A549 (cell line): ENCODE measurements around the gene SF3A1. TPM values are rescaled to one million over a fixed set of nuclear protein-coding genes. Genes with fewer than 3 reads are reported as not detected.

ENCODE experiments used
- ATAC-seq, 2 experiments: fragments of 200-7000 bp in 1 of 2; fragments of >200 bp in 1 of 2; cut with Nextera tagmentation in 1 of 2; cut with Tn5 transposase in 1 of 2; 3 replicates each; pipeline versions ENCODE4 v1.8.0 to v1.9.1; 2018 to 2020; ENCODE audit warnings: mild to moderate bottlenecking in 1 of 2, moderate library complexity in 1 of 2
- CTCF ChIA-PET: fragments of 300-600 bp; sonication (Branson Sonifier 250); formaldehyde crosslinking; extraction: SDS; loops from one replicate; lab custom pipeline; 2021; ENCODE audit warnings: antibody characterized with exemption, inconsistent platforms; lab: Yijun Ruan, JAX
- POLR2A ChIA-PET: fragments of 350-600 bp; formaldehyde crosslinking; extraction: SDS; loops from one replicate; lab custom pipeline; 2021; ENCODE audit warnings: antibody characterized with exemption, inconsistent platforms; lab: Yijun Ruan, JAX
- DNase-seq, 2 experiments: peaks; one replicate each; pipeline versions ENCODE4 v3.0.0 to v3.0.0-alpha.2; 2011 to 2016; ENCODE audit warnings: low read depth in 1 of 2, low spot score in 1 of 2
- FAIRE-seq: peaks from 2 replicates; lab custom pipeline; 2011; peaks lifted over from hg19 to GRCh38; lab: Jason Lieb, UNC
- H3K27ac ChIP-seq, 2 experiments: fragments of >200 bp; sonication (Bioruptor Twin); formaldehyde crosslinking; 3 replicates each; pipeline ENCODE4 v1.5.1; 2016 to 2017
- H3K4me1 ChIP-seq: fragments of >200 bp; sonication (Bioruptor Twin); formaldehyde crosslinking; 3 replicates; pipeline ENCODE4 v1.6.1; 2016
- H3K4me2 ChIP-seq: fragments of >200 bp; sonication (Bioruptor Twin); formaldehyde crosslinking; 3 replicates; pipeline ENCODE4 v1.6.1; 2016
- H3K4me3 ChIP-seq: fragments of >200 bp; sonication (Bioruptor Twin); formaldehyde crosslinking; 3 replicates; pipeline ENCODE4 v1.5.1; 2016
- H3K9me3 ChIP-seq: fragments of >200 bp; sonication (Bioruptor Twin); formaldehyde crosslinking; 3 replicates; pipeline ENCODE4 v1.6.1; 2016
- BCL3 ChIP-seq: fragments of >200 bp; sonication (Bioruptor Twin); formaldehyde crosslinking; IDR thresholded peaks from 3 replicates; pipeline ENCODE4 v1.6.1; 2016
- CBX8 ChIP-seq: fragments of 200-600 bp; sonication (generic); IDR thresholded peaks from 2 replicates; pipeline ENCODE4 v1.6.1; 2016
- CHD4 ChIP-seq: fragments of 200-600 bp; sonication (generic); IDR thresholded peaks from 2 replicates; pipeline ENCODE4 v1.6.1; 2016; ENCODE audit warnings: antibody characterized with exemption, mild to moderate bottlenecking, borderline replicate concordance
- EHF ChIP-seq: fragments of 250-450 bp; sonication (Bioruptor Pico); IDR thresholded peaks from 2 replicates; pipeline ENCODE4 v1.5.0; 2020; ENCODE audit warnings: mild to moderate bottlenecking
- EHMT2 ChIP-seq: fragments of 200-600 bp; sonication (generic); IDR thresholded peaks from 2 replicates; pipeline ENCODE4 v1.6.1; 2016; ENCODE audit warnings: antibody characterized with exemption, low read depth, mild to moderate bottlenecking, moderate library complexity
- EP300 ChIP-seq, 2 experiments: fragments of >200 bp; sonication (Bioruptor Twin); formaldehyde crosslinking; IDR thresholded peaks; 2 replicates in 1 of 2; 3 replicates in 1 of 2; pipeline ENCODE4 v1.6.1; 2016 to 2017
- FOSL2 ChIP-seq, 2 experiments: fragments of 450-650 bp in 1 of 2; fragments of >200 bp in 1 of 2; sonication (Bioruptor Twin) in 1 of 2; formaldehyde crosslinking; IDR thresholded peaks; 2 replicates each; pipeline versions ENCODE4 v1.5.0 to v1.6.1; 2016 to 2020; ENCODE audit warnings: mild to moderate bottlenecking in 1 of 2, moderate library complexity in 1 of 2
- FOXS1 ChIP-seq: fragments of 250-450 bp; sonication (Bioruptor Pico); IDR thresholded peaks from 2 replicates; pipeline ENCODE4 v1.5.0; 2020; ENCODE audit warnings: mild to moderate bottlenecking, moderate library complexity
- GATA3 ChIP-seq: IDR thresholded peaks from 2 replicates; pipeline ENCODE4 v1.6.1; 2012; ENCODE audit warnings: borderline replicate concordance
- HMGXB4 ChIP-seq: fragments of 250-450 bp; sonication (Bioruptor Pico); IDR thresholded peaks from 2 replicates; pipeline ENCODE4 v1.5.0; 2021; ENCODE audit warnings: mild to moderate bottlenecking, moderate library complexity, borderline replicate concordance
- JUN ChIP-seq, 2 experiments: fragments of >200 bp; sonication (Bioruptor Twin); formaldehyde crosslinking; IDR thresholded peaks; 2 replicates in 1 of 2; 3 replicates in 1 of 2; pipeline ENCODE4 v1.6.1; 2016 to 2017
- NFE2L2 ChIP-seq: fragments of 150-350 bp; conservative IDR thresholded peaks from 2 replicates; pipeline ENCODE4 v1.6.1; 2014; ENCODE audit warnings: low read length
- NPAS2 ChIP-seq: fragments of 250-450 bp; sonication (Bioruptor Pico); IDR thresholded peaks from 2 replicates; pipeline ENCODE4 v1.8.0; 2022; ENCODE audit warnings: mild to moderate bottlenecking, moderate library complexity, borderline replicate concordance
- NR3C1 ChIP-seq: fragments of >200 bp; sonication (Bioruptor Twin); formaldehyde crosslinking; IDR thresholded peaks from 3 replicates; pipeline ENCODE4 v1.6.1; 2017
- PBX3 ChIP-seq: IDR thresholded peaks from 2 replicates; pipeline ENCODE4 v1.6.1; 2012
- PHF8 ChIP-seq: fragments of 200-600 bp; sonication (generic); IDR thresholded peaks from 2 replicates; pipeline ENCODE4 v1.6.1; 2016; ENCODE audit warnings: low read depth, mild to moderate bottlenecking, antibody characterized with exemption, moderate library complexity, borderline replicate concordance
- RAD21 ChIP-seq, 2 experiments: fragments of >200 bp in 1 of 2; sonication (Bioruptor Twin) in 1 of 2; formaldehyde crosslinking in 1 of 2; IDR thresholded peaks in 1 of 2; conservative IDR thresholded peaks in 1 of 2; 2 replicates in 1 of 2; 3 replicates in 1 of 2; pipeline ENCODE4 v1.6.1; 2012 to 2018; ENCODE audit warnings: inconsistent platforms in 1 of 2
- RARB ChIP-seq: fragments of 250-450 bp; sonication (Bioruptor Pico); IDR thresholded peaks from 2 replicates; pipeline ENCODE4 v1.8.0; 2021; ENCODE audit warnings: mild to moderate bottlenecking, moderate library complexity
- RCOR1 ChIP-seq: fragments of 150-350 bp; IDR thresholded peaks from 2 replicates; pipeline ENCODE4 v1.6.1; 2014; ENCODE audit warnings: antibody characterized with exemption, low read length, low read depth
- TFCP2L1 ChIP-seq: fragments of 250-450 bp; sonication (Bioruptor Pico); IDR thresholded peaks from 2 replicates; pipeline ENCODE4 v1.5.0; 2021; ENCODE audit warnings: mild to moderate bottlenecking
- ZNF302 ChIP-seq: fragments of 250-450 bp; sonication (Bioruptor Pico); IDR thresholded peaks from 2 replicates; pipeline ENCODE4 v1.9.0; 2021; ENCODE audit warnings: inconsistent platforms, mild to moderate bottlenecking, moderate library complexity
- whole genome bisulfite sequencing: methylation state at CpG from one replicate; pipeline ENCODE4 v1.1.6; 2017; ENCODE audit errors: missing lambda C conversion rate; 5-methylcytosine and 5-hydroxymethylcytosine counted together
- polyA plus RNA-seq, 4 experiments: library from polyadenylated mRNA; depleted of rRNA in 3 of 4; stranded (reverse); fragments of >200 nt; fragmentation: RNase III in 1 of 4; extraction: RNeasy Plus Mini Kit Qiagen cat#74134 plus additional on column Dnase treatment in 1 of 4; gene quantifications; 2 replicates in 3 of 4; 3 replicates in 1 of 4; pipeline ENCODE4 v1.2.3, GENCODE V29; 2011 to 2017
- TF ChIP-seq, protein P1 (sequence below): fragments of 450-650 bp; IDR thresholded peaks from 2 replicates; pipeline ENCODE4 v1.6.1; 2014; ENCODE audit warnings: antibody characterized with exemption
- TF ChIP-seq, protein P2 (sequence below): IDR thresholded peaks from 2 replicates; pipeline ENCODE4 v1.6.1; 2012; ENCODE audit warnings: low read depth, borderline replicate concordance
- TF ChIP-seq, protein P3 (sequence below): fragments of 250-450 bp; sonication (Bioruptor Pico); IDR thresholded peaks from 2 replicates; pipeline ENCODE4 v1.5.0; 2020; ENCODE audit warnings: low read depth, mild to moderate bottlenecking, moderate library complexity
- TF ChIP-seq, protein P4 (sequence below): IDR thresholded peaks from 2 replicates; pipeline ENCODE4 v1.6.1; 2012

SF3A1 gene
- polyA plus RNA-seq, 2 of the 4 experiments (the other 2 are of a cell fraction), result 47.0 to 57.9 TPM

- no peak overlapping the region for H3K4me3 ChIP-seq
- no peak for ATAC-seq
- ChIA-PET POLR2A (no interaction called here), CTCF (interaction anchor here (2.5 kb wide), 1 partner anchor 20 kb away, joined by 10 read pairs; no protein-coding TSS in a partner anchor)
- H3K4me2 ChIP-seq, result no peak overlapping the region
- no peak for DNase-seq
- H3K9me3 ChIP-seq, result no peaks in the 10 kb centered on the region
- no peak overlapping the region for H3K27ac ChIP-seq
- FAIRE-seq, result no peak
- H3K4me1 ChIP-seq, result peaks cover 31% of the 10 kb centered on the region
- TF ChIP-seq NFE2L2 (no peak), RAD21 (conservative IDR thresholded peaks at IDR 0.05 in 1 of 2, IDR thresholded peaks at IDR 0.05 in 1 of 2) (no peak), GATA3 (no peak), HMGXB4 (CRISPR knock-in tag) (no peak), NPAS2 (CRISPR knock-in tag) (no peak), FOSL2 (IDR thresholded peaks at IDR 0.05) (no peak), FOSL2 (CRISPR knock-in tag; IDR thresholded peaks at IDR 0.05) (no peak), JUN (IDR thresholded peaks at IDR 0.05) (no peak), EHF (CRISPR knock-in tag) (no peak), RARB (no peak), BCL3 (no peak), RCOR1 (no peak), PBX3 (no peak), EHMT2 (no peak), FOXS1 (CRISPR knock-in tag) (no peak)
- TF ChIP-seq, protein P1, sequence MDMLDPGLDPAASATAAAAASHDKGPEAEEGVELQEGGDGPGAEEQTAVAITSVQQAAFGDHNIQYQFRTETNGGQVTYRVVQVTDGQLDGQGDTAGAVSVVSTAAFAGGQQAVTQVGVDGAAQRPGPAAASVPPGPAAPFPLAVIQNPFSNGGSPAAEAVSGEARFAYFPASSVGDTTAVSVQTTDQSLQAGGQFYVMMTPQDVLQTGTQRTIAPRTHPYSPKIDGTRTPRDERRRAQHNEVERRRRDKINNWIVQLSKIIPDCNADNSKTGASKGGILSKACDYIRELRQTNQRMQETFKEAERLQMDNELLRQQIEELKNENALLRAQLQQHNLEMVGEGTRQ, result no peak
- TF ChIP-seq, protein P2, sequence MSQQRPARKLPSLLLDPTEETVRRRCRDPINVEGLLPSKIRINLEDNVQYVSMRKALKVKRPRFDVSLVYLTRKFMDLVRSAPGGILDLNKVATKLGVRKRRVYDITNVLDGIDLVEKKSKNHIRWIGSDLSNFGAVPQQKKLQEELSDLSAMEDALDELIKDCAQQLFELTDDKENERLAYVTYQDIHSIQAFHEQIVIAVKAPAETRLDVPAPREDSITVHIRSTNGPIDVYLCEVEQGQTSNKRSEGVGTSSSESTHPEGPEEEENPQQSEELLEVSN, result no peak
- 74% methylated on average over 2 of the region's 2 CpGs for WGBS
Measured at GRCh38 chr22:30308093-30308492, 48.6 kb downstream of the SF3A1 start.

GRCh38 chr22:30307041-30307574 is 49.6 kb downstream of the SF3A1 start:
- FAIRE-seq (no peak), ATAC-seq (no peak), DNase-seq (no peak)
- no peaks in the 10 kb centered on the region for H3K9me3 ChIP-seq
- no peak overlapping the region for H3K27ac ChIP-seq
- H3K4me2 ChIP-seq, result no peak overlapping the region
- no peak for TF ChIP-seq ZNF302 (CRISPR knock-in tag)
- TF ChIP-seq EP300 (IDR thresholded peaks at IDR 0.05), result no peak
- no peak for TF ChIP-seq TFCP2L1
- TF ChIP-seq FOXS1 (CRISPR knock-in tag), result no peak
- TF ChIP-seq BCL3, result no peak
- TF ChIP-seq PHF8, result no peak
- TF ChIP-seq, protein P3, sequence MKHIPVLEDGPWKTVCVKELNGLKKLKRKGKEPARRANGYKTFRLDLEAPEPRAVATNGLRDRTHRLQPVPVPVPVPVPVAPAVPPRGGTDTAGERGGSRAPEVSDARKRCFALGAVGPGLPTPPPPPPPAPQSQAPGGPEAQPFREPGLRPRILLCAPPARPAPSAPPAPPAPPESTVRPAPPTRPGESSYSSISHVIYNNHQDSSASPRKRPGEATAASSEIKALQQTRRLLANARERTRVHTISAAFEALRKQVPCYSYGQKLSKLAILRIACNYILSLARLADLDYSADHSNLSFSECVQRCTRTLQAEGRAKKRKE (CRISPR knock-in tag), result no peak
- no peak for TF ChIP-seq NR3C1
- TF ChIP-seq, protein P4, sequence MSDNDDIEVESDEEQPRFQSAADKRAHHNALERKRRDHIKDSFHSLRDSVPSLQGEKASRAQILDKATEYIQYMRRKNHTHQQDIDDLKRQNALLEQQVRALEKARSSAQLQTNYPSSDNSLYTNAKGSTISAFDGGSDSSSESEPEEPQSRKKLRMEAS, result no peak
- TF ChIP-seq CHD4, result no peak
- no peak for TF ChIP-seq CBX8
- TF ChIP-seq JUN (IDR thresholded peaks at IDR 0.05), result no peak
- TF ChIP-seq, protein P1, result no peak
- H3K4me3 ChIP-seq, result no peak overlapping the region
- ChIA-PET POLR2A (no interaction called here), CTCF (no interaction called here)
- peaks cover 21% of the 10 kb centered on the region for H3K4me1 ChIP-seq
- WGBS, result 97% methylated on average over 4 of the region's 4 CpGs
